Measurements from ENCODE around the gene CRIP2.
A peak's percentile ranks its signal among the peaks of the same experiment; 100 is the strongest.

The CRIP2 gene

DNA sequence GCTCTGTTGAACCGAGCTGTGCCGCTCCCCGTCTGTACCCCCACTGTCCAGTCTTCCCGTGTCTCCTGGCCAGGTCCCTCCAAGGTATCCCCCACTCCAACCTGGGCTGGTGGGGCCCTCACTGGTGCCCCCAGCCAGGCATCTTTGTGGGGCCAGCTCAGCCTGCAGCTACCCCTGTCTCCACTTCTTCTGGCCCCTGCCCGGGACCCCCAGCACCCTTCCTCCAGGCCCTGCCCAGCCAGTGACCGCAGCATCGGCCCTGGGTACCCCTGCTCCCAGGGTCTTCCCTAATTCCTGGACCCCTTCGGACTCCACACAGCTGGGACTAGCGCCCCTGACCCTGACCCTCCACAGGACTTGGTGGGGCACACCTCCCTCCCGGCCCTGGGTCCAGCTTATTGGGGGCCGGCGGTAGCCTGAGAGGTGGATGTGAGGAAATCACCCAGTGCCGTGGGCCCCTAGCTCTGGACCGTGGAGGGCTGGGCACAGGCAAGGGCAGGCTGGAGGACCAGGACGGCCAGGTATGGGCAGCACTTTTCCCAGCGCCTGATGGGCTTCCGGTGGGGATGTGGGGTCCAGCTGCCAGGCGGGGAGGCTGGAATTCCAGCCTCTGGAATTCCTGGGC lies 8.0 kb downstream of the CRIP2 start:
- no peak for DNase-seq (ENCODE audit: low read depth)
- no peak overlapping the region for H3K4me3 ChIP-seq (ENCODE audit: low read length)
- TF ChIP-seq, protein P1, sequence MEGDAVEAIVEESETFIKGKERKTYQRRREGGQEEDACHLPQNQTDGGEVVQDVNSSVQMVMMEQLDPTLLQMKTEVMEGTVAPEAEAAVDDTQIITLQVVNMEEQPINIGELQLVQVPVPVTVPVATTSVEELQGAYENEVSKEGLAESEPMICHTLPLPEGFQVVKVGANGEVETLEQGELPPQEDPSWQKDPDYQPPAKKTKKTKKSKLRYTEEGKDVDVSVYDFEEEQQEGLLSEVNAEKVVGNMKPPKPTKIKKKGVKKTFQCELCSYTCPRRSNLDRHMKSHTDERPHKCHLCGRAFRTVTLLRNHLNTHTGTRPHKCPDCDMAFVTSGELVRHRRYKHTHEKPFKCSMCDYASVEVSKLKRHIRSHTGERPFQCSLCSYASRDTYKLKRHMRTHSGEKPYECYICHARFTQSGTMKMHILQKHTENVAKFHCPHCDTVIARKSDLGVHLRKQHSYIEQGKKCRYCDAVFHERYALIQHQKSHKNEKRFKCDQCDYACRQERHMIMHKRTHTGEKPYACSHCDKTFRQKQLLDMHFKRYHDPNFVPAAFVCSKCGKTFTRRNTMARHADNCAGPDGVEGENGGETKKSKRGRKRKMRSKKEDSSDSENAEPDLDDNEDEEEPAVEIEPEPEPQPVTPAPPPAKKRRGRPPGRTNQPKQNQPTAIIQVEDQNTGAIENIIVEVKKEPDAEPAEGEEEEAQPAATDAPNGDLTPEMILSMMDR (conservative IDR thresholded peaks at IDR 0.05; ENCODE audit: low read length): no peak

DNA sequence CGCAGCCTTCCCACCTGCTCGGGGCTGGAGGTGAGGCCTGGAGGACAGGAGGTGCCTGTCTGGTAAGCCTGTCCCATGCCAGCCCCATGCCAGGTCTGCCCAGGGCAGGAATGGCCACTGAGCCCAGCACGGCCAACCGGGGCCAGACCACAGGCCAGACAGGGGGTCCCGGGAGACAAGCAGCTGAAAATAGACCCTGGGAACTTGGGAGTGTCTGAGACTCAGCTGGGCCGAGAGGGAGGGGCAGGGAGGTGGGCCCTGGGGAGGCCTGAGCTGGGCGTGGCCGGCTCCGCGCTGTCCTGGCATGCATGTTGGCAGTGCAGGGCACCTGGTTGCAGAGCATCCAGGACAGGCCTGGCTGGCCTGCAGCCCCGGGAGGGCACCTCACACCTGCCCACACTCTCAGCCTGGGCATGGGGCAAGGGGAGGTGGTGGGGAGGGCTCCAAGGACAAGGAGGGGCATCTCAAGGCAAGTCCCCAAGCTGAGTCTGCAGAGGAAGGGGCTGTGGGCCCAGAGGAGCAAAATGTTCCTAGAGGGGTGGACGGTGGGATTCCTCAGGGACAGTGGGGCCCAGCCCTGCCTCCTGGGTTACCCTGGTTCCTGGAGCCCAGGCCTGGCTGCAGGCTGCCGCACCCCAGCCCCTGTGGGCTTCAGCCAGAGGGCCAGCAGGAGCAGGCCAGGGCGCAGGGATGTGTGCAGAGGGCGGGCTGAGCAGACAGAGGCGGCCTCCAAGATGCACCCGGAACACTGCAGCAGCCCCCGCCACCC lies 8.9 kb downstream of the CRIP2 start:
- no peak overlapping the region for H3K4me3 ChIP-seq (ENCODE audit: low read length)
- TF ChIP-seq, protein P1 (conservative IDR thresholded peaks at IDR 0.05; ENCODE audit: low read length): no peak
- no peak for DNase-seq (ENCODE audit: low read depth)

DNA sequence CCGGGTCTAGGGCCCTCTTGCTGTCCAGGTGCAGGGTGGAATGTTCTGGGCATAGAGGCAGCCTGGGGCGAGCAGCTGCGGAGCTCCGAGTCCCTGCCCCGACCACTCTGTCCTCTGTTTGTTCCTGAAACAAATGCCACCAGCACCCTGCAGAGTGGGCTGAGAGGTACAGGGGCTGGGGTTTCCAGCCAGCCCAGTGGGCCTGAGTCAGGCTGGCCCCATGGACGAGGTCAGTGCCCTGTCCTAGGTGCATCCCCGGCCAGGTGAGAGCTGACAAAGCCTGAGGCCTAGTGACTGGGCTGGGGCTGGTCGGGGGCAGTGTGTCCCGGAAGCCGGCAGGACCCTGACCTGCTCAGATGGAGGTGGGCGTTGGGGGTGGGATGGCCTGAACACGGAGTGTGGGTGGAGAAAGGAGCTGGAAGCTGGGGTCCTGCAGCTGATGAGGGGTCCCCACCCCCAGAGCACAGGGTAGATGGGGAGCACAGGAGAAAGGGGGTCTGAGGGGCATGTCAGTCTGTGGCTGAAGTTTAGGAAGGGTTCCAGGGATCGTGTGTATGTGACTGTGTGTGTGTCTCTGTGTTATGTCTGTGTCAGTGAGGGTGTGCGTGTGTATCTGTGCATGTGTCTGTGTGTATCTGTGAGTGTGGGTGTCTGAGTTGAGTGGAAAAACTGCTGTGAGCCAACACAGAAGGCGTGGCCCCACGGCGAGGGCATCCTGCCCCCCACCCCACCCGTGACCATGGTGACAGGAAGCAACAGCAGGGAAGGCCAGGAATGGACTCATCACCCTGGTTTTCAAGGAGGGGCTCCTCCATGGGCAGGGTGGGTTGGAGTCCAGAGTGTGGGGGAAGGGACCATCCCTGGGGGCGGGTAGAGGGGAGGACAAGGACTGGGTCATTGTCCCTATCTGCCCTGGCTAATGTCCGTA lies 9.7 kb downstream of the CRIP2 start:
- H3K4me3 ChIP-seq (ENCODE audit: low read length): no peak overlapping the region
- TF ChIP-seq, protein P1 (conservative IDR thresholded peaks at IDR 0.05; ENCODE audit: low read length): no peak
- DNase-seq (ENCODE audit: low read depth): peak; percentile 76

DNA sequence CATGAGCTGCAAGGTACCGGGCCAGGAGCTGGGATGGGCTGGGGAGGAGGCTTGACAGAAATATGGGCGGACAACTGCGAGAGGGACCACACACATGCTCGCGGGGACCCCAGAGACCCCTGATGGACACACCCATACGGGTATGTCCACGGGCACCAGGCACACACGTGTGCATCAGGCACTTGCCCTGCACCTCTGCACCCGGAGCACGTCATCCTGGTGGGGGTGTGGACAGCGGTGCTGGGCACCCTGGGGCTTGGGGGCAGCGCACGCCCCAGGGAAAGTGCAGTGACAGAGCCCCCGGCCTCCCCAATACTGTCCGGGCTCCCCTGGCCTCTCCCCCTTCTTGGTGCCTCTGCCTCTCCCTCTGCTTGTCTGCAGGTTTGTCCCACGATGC lies 10.4 kb downstream of the CRIP2 start:
- DNase-seq (ENCODE audit: low read depth): no peak
- no peak overlapping the region for H3K4me3 ChIP-seq (ENCODE audit: low read length)

DNA sequence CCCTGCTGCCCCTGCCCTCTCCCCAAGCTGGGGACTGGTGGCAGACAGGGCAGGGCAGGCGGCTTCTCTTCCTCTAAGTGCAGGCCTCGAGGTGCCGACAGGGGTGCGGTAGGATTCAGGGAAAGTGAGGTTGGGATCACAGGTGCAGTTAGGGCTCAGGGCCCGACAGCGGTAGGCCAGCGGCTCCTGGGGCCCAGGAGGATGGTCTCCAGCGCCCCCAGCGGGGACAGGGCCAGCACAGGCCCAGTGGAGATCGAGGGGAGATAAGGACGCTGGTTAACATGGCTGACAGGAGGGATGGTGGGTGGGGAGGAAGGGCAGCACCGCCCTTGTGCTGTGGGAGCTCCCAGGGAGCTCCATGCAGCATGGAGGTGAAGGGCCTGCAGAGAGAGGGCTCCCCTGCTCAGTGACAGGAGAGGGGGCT lies 11.1 kb downstream of the CRIP2 start:
- no peak overlapping the region for H3K4me3 ChIP-seq (ENCODE audit: low read length)
- no peak for DNase-seq (ENCODE audit: low read depth)
- TF ChIP-seq, protein P1 (conservative IDR thresholded peaks at IDR 0.05; ENCODE audit: low read length): no peak

More for the DNA sequence above, 10.4 kb downstream of the CRIP2 start:
- TF ChIP-seq, protein P1 (conservative IDR thresholded peaks at IDR 0.05; ENCODE audit: low read length): no peak

DNA sequence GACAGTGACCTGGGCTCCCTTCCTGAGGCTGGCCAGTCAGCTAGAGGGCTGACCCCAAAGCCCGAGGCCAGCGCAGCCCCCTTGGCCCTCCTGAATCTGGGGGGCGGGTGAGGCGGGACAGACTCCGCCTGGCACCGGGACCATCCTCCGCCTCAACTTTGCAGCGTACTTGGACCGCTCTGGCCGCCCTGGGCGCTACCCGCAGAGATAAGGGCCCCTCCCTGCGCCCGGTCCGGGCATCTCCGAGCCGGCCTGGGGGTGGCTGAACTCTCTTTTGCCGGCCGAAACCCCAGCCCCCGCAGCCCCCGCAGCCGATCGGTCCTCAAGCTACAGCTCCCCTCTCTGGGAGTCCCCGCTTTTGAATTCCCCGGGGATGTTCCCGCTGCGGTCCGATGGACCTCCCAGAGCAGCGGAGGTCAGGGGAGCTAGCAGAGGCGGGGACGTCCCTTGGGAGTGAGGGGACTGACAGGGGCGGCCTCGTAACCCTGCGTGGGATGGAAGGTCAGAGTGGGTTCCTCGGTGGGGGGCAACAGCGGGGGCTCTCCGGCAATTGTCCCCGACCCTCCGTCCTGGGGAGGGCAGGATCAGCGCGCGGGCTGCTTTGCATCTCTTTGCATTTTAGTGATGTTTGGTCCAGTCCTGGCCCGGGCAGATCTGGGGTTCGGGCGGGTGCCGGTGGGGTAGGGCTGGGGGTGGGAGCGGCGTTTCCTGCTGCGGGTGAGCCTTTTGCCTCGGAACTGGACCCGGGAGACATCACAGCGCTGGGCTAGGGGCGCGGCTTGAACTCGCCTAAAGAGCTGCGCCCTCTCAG lies 11.7 kb downstream of the CRIP2 start, which contains the start of gene CRIP1:
Gene CRIP1 (plus strand): TSS at position 724 of the 811 bp plus-strand sequence. CDS start 374 bp downstream, outside the sequence.
- TF ChIP-seq, protein P1 (conservative IDR thresholded peaks at IDR 0.05; ENCODE audit: low read length): no peak
- H3K4me3 ChIP-seq (ENCODE audit: low read length): peak within 1 kb of the TSS; percentile 69
- no peak for DNase-seq (ENCODE audit: low read depth)
